GM15510 (cell line): ENCODE measurements around the gene NANOS1.

Source experiments
- POLR2A ChIP-seq: IDR thresholded peaks from 3 replicates; pipeline ENCODE4 v1.6.1; 2011; ENCODE audit warnings: borderline replicate concordance; ENCODE audit not compliant: insufficient read length; ENCODE audit errors: extremely low read depth

NANOS1 gene

GRCh38 chr10:119029613-119030420, at the start of gene NANOS1:
Gene NANOS1 (plus strand): TSS chr10:119029714. CDS start chr10:119029802, 88 bp downstream.
- TF ChIP-seq POLR2A = peak; percentile 51

- TF ChIP-seq POLR2A = no peak
Measured at GRCh38 chr10:118980135-118980865, 49.2 kb upstream of the NANOS1 start.

GRCh38 chr10:118980870-118981269, 48.6 kb upstream of the NANOS1 start:
- TF ChIP-seq POLR2A = no peak

GRCh38 chr10:118981946-118982345, 47.6 kb upstream of the NANOS1 start:
- TF ChIP-seq POLR2A = no peak

GRCh38 chr10:118982366-118982765, 47.1 kb upstream of the NANOS1 start:
- no peak for TF ChIP-seq POLR2A

GRCh38 chr10:118983263-118983662, 46.3 kb upstream of the NANOS1 start:
- TF ChIP-seq POLR2A = no peak

- no peak for TF ChIP-seq POLR2A
Measured at GRCh38 chr10:118985576-118985975, 43.9 kb upstream of the NANOS1 start.

GRCh38 chr10:118986815-118987790, 42.4 kb upstream of the NANOS1 start:
- no peak for TF ChIP-seq POLR2A

- TF ChIP-seq POLR2A = no peak
Measured at GRCh38 chr10:118990326-118990725, 39.2 kb upstream of the NANOS1 start.

- no peak for TF ChIP-seq POLR2A
Measured at GRCh38 chr10:118992496-118992895, 37.0 kb upstream of the NANOS1 start.

GRCh38 chr10:118993214-118993613, 36.3 kb upstream of the NANOS1 start:
- TF ChIP-seq POLR2A = no peak

- no peak for TF ChIP-seq POLR2A
Measured at GRCh38 chr10:118994321-118994720, 35.2 kb upstream of the NANOS1 start.

- TF ChIP-seq POLR2A = no peak
Measured at GRCh38 chr10:118995739-118996138, 33.8 kb upstream of the NANOS1 start.

- TF ChIP-seq POLR2A = no peak
Measured at GRCh38 chr10:118997379-118997778, 32.1 kb upstream of the NANOS1 start.

- no peak for TF ChIP-seq POLR2A
Measured at GRCh38 chr10:118998183-118998582, 31.3 kb upstream of the NANOS1 start.
